Cerebellar cortex (tissue), 1 donor: Measurements from ENCODE around the gene CHAF1A.

Experiments used
- DNase-seq: peaks from one replicate; pipeline ENCODE4 v3.0.0-alpha.2; 2015; ENCODE audit warnings: low spot score

Gene CHAF1A

DNA sequence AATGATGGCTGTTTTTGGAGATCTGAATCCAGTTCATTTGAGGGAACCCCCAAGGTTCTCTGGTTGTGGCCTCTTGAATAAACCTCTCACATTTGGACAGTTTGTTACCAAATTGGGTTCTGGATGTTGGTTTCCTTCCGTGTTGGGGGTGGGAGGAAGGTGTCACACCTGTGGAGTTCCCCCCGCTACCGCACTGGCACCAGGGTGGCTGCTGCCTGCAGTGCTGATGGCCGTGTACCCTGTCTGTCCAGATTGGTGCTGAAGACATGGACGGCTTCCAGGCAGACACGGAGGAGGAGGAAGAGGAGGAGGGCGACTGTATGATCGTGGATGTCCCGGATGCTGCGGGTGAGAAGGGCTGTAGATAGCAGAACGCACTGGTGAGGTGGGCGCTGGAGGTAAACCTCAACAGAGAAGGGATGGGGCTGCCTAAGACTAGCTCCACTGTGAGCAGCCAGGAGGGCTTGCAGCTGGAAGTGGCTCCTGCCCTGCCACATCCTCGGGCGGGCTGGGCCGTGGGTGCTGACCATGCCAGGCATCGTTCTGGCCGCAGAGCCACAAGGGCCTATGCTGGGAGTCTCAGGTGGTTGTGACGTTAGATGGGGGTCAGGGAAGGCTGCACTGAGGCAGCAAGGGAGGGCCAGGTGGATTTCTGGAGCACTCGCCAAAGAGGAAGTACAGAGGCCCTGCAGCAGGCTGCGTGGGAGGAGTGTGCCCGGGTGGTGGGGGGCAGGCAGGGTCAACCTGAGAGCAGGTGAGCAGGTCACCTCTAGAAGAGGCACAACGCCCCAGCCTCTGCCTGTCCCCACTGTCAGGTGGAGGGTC, 39.8 kb downstream of the CHAF1A start:
- no peak for DNase-seq

- DNase-seq: no peak
These were observed 40.3 kb downstream of the CHAF1A start for GRCh38 chr19:4442819-4443146.

- DNase-seq: no peak
These were observed 40.7 kb downstream of the CHAF1A start for GRCh38 chr19:4443188-4443587.

DNA sequence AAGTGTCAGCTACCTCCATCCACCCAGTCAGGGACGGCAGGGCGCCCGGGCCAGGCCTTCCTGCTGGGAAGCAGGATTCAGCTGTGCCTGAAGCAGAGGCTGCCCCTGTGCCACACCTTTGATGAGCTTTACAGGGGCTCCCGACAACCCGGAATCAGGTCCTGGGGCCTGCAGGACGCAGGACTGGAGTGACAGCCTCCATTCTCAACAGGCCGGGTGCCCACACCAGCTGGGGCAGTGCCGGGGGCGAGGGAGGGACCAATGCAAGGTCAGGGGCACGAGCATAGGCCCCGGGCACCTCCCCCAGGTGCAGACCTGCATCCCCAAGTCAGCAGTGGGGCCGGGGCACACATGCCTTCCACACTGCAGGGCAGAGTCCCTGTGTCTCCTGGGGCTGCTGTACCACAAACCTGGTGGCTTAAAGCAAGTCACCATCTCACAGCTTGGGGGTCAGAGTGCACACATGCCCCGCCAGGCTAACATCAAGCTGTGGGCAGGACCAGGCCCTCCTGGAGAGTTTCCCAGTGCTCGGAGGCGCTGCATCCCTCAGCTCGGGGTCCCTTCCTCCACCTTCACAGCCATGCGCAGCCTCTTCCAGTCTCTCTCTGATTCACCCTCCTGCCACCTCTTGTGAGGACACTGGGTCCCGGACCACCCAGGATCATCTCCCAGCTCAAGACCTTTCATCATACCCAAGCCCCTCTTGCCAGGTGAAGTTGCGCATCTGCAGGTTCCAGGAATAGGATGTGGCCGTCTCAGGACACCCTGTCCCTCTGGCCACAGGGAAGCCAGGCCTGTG, 41.7 kb downstream of the CHAF1A start:
- no peak for DNase-seq

DNA sequence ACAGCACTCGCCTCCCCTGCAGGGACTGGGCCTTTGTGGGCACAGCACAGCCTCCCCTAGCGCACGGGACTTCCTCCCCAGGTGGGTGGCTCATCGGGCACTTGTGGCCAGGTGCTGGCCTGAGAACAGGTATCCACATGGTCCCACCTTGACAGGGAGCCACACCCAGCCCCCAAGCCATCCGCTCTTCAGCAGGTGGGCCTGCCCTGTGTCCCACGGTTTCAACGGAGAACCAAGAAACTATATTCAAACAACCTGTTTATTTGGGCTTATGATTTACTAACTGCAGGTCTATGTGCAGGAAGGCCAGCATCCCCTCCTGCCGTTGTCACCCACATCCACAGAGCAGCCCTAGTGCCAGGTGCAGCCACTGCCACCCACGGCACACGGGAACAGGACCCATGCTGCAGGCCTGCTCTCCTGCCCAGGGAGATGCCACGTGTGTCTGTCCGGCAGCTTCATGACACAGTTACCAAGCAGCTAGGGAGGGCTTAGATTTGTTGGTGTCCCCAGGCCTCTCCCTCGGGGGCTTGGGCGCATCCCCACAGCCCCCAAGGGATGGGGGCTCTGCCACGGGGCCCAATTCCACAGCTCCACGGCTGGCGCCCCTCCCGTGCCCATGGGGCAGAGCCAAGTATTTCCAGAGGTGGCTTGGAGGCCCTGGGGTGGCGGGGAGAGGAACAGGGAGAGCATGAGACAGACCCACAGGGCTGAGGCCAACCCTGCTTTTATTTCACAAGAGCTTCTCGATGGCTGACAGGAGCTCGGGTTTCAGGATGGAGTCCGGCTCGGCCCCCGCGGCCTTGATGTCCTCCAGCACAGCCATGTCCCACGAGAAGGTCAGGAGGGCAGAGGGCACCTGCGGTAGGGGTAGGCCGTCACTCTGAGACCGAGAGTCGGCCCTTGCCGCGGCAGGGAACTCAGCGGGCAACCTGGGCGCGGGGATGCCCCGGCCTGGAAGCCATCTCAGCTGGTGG, 42.6 kb downstream of the CHAF1A start:
- no peak for DNase-seq

DNA sequence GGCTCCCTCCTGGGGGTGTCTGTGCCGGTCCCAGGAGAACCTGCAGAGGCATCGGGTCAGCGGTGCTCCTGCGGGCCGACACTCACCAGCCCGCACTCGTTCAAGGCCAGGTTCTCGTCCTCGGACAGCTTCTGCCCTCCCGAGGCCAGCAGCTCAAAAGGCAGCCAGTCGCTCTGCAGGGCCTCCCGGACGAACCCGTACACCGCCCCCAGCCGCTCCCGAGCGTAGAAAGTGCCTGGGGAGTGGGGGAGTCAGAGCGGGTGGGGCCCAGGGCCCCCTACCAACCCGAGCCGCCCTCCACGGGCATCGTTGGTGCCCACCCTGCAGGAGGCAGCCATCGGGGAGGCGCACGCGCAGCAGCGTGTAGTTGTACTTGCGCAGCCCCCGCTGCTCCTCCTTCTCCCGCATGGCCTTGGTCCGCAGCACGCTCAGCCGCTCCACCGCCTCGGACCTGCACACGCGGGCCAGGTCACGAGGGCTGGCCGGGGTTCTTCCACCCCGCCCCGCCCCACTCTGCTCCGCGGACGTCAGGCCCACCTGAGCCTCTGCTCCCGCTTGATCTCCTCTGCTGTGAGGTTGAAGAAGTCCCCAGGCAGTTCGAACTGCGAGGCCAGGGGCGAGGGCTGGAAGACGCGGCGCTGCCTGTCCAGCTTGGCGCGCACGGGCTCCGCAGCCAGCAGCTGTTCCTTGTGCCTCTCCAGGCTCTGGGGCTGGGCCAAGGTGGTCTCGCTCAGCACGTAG, 43.7 kb downstream of the CHAF1A start:
- no peak for DNase-seq

GRCh38 chr19:4446704-4447200, 44.3 kb downstream of the CHAF1A start:
- DNase-seq: no peak

- no peak for DNase-seq
These were observed 45.1 kb downstream of the CHAF1A start for GRCh38 chr19:4447327-4448146.

GRCh38 chr19:4448147-4448985, 45.9 kb downstream of the CHAF1A start:
- no peak for DNase-seq

DNA sequence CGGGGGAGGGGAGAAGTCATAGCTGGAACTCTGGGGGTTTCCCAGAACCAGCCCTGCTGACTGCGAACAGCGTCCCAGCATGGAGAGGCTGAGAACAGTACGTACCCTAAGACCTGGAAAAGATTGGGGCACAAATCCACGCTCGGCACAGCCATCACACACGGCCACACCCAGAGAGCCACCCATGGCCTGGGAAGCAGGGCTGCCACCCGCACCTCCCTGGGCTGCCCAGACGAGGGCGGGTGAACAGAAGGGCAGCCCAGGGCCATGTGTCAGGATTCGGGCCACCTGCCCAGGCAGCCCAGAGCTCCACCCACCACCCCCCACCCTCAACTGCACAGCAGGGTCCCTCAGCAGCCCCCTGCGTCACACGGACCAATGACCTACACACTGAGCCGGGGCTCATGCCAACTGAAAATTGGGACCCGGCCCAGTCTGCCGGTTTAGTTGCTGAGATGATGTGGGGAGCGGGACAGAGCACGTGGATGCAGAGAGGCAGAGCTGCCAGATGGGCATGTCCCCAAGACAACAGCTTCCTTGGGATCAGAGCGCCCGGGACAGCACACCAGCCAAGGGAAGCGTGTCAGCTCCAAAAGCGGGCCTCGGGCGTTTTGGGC, 46.7 kb downstream of the CHAF1A start:
- DNase-seq: peak; percentile 87

GRCh38 chr19:4449639-4450028, 47.2 kb downstream of the CHAF1A start:
- DNase-seq: no peak

DNA sequence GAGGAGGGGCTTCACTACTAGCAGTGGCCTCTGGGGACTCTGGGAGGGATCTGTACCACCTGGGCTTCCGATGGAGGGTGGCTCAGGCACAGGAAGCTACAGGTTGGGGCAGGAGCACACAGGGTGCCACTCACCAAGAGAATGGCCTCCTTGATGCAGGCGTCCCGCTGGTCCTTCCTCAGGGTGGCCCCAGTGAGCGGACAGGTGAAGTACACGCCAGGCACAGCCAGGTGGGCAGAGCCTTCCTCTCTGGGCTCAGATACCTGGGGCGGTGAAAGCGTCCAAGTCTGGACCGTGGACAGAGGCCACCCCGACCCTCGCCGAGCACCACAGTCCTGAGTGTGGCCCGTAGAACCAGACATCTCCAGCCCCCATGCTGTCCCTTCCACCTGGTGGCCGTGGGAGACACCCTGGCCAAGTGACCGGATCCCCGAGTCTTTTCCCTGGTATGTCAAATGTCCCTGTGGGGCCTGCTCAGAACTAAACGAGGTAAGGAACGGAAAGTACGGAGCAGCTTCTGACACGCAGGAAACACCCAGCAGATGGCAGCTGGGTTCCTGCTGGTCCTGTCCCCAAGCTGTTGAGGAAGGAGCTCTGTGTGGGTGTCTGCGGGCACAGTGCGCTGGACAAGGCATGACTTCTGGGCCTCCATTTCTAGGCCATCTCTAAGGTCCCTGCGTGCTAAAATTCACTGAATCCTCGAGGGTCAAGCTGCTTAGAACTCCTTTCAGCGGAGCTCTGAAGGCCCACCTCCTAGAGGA, 50.0 kb downstream of the CHAF1A start:
- peak; percentile 51 for DNase-seq

GRCh38 chr19:4453232-4454179, 51.1 kb downstream of the CHAF1A start:
- DNase-seq: no peak

DNA sequence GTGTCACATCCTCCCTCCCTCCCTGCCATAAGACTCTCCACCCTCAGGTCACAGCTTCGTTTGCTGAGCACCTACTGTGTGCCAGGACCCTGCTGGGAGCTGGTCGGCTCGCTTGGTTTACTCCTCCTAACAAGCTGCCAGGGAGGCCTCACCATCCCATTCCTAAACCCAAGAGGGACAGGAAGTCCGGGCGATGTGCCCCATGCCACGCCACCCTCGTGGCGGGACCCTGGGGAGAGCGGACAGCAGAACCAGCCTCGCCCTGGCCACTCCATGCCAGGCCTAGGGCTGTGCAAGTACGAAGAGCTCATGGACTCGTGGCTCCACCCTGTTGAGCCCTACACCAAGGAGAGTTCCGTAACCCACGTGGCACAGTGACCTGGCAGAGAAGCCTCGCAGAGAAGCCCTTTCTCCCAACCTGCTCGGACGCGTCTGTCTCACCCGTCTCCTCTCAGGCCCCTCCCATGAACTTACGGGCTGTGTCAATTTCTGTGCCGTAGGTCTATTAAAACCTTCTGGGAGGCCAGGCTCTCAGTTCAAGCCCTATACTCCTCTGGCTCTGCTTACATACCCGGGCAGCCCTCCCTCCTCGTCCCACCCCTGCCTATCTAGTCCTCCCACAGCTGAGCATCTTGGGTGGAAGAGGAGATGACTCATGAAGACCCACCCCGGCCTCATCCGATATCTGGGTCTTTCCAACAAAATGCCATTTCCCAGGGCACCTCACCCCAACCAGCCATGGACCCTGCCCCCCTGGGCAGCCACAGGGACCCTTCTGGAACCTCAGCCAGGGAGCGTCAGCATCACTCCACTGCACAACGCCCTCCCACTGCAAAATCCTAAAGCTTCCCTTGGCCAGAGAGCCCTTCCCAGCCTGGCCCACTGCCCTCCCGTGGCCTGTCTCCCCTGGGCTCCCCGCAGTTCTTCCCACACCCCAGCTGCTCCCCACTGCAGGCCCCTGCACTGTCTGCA, 52.6 kb downstream of the CHAF1A start:
- DNase-seq: peak; percentile 67

- DNase-seq: peak; percentile 94
These were observed 53.5 kb downstream of the CHAF1A start for GRCh38 chr19:4455719-4456475.
